Heart left ventricle (tissue), 13 donors: Measurements from ENCODE around the gene RESP18.

Source experiments
- POLR2A ChIP-seq, 2 donors: fragments of 450-650 bp; IDR thresholded peaks; one replicate each; pipeline ENCODE4 v1.6.1; 2017; ENCODE audit warnings: antibody characterized with exemption in 2 of 2, mild to moderate bottlenecking in 2 of 2, moderate library complexity in 2 of 2
- TF ChIP-seq, protein P1 (sequence below), 12 donors: fragments of 200-600 bp; sonication (generic) in 4 of 12; IDR thresholded peaks; one replicate each; pipeline versions ENCODE4 v1.5.0 to v1.8.0; 2018 to 2022; ENCODE audit warnings: antibody characterized with exemption in 12 of 12, mild to moderate bottlenecking in 5 of 12
- donor health status: ischemic (EF 13 %, LVEDD 7.1; RV severe dilation, severe dysfunction).
- donor health status: DM: no; HTN: yes; CAD: no.
- donor health status: DM: no; HTN: no; CAD: no.
- donor health status: ischemic (EF 25% LVEDD 6.9; RV normal size, moderate dysfunction).
- donor health status: ischemic (EF 25% LVEDD 5.7; RV mildly dilated, moderate dysfunction).
- donor health status: ischemic (EF 35%, LVEDD 5.7; RV mildly dilated, moderate dysfunction).
- donor health status: nonischemic (EF 11% LVEDD 7.7; RV severe dilation, severe dysfunction).
- donor health status: DM: yes; HTN: yes; CAD: no.
- donor health status: PGD.
- donor health status: ischemic (EF 29% LVEDD 5.4; RV normal size, mild dysfunction).
- donor health status: nonischemic (EF 23%, LVEDD 6.1; RV moderate dilation, normal function).

- TF ChIP-seq, protein P1, sequence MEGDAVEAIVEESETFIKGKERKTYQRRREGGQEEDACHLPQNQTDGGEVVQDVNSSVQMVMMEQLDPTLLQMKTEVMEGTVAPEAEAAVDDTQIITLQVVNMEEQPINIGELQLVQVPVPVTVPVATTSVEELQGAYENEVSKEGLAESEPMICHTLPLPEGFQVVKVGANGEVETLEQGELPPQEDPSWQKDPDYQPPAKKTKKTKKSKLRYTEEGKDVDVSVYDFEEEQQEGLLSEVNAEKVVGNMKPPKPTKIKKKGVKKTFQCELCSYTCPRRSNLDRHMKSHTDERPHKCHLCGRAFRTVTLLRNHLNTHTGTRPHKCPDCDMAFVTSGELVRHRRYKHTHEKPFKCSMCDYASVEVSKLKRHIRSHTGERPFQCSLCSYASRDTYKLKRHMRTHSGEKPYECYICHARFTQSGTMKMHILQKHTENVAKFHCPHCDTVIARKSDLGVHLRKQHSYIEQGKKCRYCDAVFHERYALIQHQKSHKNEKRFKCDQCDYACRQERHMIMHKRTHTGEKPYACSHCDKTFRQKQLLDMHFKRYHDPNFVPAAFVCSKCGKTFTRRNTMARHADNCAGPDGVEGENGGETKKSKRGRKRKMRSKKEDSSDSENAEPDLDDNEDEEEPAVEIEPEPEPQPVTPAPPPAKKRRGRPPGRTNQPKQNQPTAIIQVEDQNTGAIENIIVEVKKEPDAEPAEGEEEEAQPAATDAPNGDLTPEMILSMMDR (IDR thresholded peaks at IDR 0.05), result no peak
- no peak for TF ChIP-seq POLR2A (IDR thresholded peaks at IDR 0.05)
Measured at GRCh38 chr2:219325136-219325535, 7.4 kb downstream of the RESP18 start.
